ENCODE measurements around the gene HCK.

- TF ChIP-seq, protein P1, sequence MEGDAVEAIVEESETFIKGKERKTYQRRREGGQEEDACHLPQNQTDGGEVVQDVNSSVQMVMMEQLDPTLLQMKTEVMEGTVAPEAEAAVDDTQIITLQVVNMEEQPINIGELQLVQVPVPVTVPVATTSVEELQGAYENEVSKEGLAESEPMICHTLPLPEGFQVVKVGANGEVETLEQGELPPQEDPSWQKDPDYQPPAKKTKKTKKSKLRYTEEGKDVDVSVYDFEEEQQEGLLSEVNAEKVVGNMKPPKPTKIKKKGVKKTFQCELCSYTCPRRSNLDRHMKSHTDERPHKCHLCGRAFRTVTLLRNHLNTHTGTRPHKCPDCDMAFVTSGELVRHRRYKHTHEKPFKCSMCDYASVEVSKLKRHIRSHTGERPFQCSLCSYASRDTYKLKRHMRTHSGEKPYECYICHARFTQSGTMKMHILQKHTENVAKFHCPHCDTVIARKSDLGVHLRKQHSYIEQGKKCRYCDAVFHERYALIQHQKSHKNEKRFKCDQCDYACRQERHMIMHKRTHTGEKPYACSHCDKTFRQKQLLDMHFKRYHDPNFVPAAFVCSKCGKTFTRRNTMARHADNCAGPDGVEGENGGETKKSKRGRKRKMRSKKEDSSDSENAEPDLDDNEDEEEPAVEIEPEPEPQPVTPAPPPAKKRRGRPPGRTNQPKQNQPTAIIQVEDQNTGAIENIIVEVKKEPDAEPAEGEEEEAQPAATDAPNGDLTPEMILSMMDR (IDR thresholded peaks at IDR 0.05) = no peak
- no peak for TF ChIP-seq POLR2A (IDR thresholded peaks at IDR 0.05)
Observed at GRCh38 chr20:32009564-32009963, 42.5 kb upstream of the HCK start.

Data from body of pancreas (tissue), 4 donors.